Measurements from ENCODE around the gene FMR1.

FMR1 gene

GRCh38 chrX:147916375-147916968 lies 4.8 kb downstream of the FMR1 start:
- no peak for TF ChIP-seq CTCF (IDR thresholded peaks at IDR 0.05; ENCODE audit: low read depth, low read length)
- H3K4me3 ChIP-seq (ENCODE audit: low read depth, low read length) = no peak overlapping the region

- no peak for TF ChIP-seq CTCF (IDR thresholded peaks at IDR 0.05; ENCODE audit: low read depth, low read length)
- H3K4me3 ChIP-seq (ENCODE audit: low read depth, low read length) = no peak overlapping the region
Measured at GRCh38 chrX:147917700-147918695, 6.3 kb downstream of the FMR1 start.

GRCh38 chrX:147920161-147920666 lies 8.5 kb downstream of the FMR1 start:
- no peak overlapping the region for H3K4me3 ChIP-seq (ENCODE audit: low read depth, low read length)
- no peak for TF ChIP-seq CTCF (IDR thresholded peaks at IDR 0.05; ENCODE audit: low read depth, low read length)

- no peak overlapping the region for H3K4me3 ChIP-seq (ENCODE audit: low read depth, low read length)
- TF ChIP-seq CTCF (IDR thresholded peaks at IDR 0.05; ENCODE audit: low read depth, low read length) = no peak
Measured at GRCh38 chrX:147923605-147924004, 11.9 kb downstream of the FMR1 start.

GRCh38 chrX:147927256-147927655 lies 15.5 kb downstream of the FMR1 start:
- H3K4me3 ChIP-seq (ENCODE audit: low read depth, low read length) = no peak overlapping the region

GRCh38 chrX:147933815-147934214 lies 22.1 kb downstream of the FMR1 start:
- no peak for TF ChIP-seq CTCF (IDR thresholded peaks at IDR 0.05; ENCODE audit: low read depth, low read length)
- no peak overlapping the region for H3K4me3 ChIP-seq (ENCODE audit: low read depth, low read length)

More at GRCh38 chrX:147927256-147927655, 15.5 kb downstream of the FMR1 start:
- no peak for TF ChIP-seq CTCF (IDR thresholded peaks at IDR 0.05; ENCODE audit: low read depth, low read length)

Data from WI38 (cell line).